Spleen (tissue), 7 donors: ENCODE measurements around the gene FBXL4.

Experiments used
- CTCF ChIP-seq, 11 experiments: fragments of 200-600 bp in 7 of 11; fragments of 450-650 bp in 4 of 11; sonication (generic) in 4 of 11; IDR thresholded peaks in 8 of 11; conservative IDR thresholded peaks in 3 of 11; 1 replicate in 7 of 11; 2 replicates in 4 of 11; pipeline versions ENCODE4 v1.4.0 to v1.8.0; 2016 to 2021; ENCODE audit warnings: antibody characterized with exemption in 11 of 11, inconsistent platforms in 4 of 11, mild to moderate bottlenecking in 1 of 11
- POLR2A ChIP-seq, 3 donors: fragments of 450-650 bp; IDR thresholded peaks; one replicate each; pipeline ENCODE4 v1.5.1; 2017; ENCODE audit warnings: antibody characterized with exemption in 3 of 3, mild to moderate bottlenecking in 1 of 3
- POLR2AphosphoS5 ChIP-seq, 3 donors: sonication (generic); formaldehyde crosslinking; IDR thresholded peaks; one replicate each; pipeline ENCODE4 v1.5.1; 2017; ENCODE audit warnings: antibody characterized with exemption in 3 of 3
- donor health status: DM: no; HTN: no; CAD: no; lungs with moderate emphysema.
- donor health status: DM: no; HTN: no; CAD: no.
- donor health status: DM: no; HTN: no; CAD: no.

GRCh38 chr6:98831057-98831958 lies 116.4 kb downstream of the FBXL4 start:
- TF ChIP-seq CTCF (IDR thresholded peaks at IDR 0.05 in 8 of 11, conservative IDR thresholded peaks at IDR 0.05 in 3 of 11) = no peak
- TF ChIP-seq POLR2AphosphoS5 (IDR thresholded peaks at IDR 0.05) = no peak
- TF ChIP-seq POLR2A (IDR thresholded peaks at IDR 0.05) = no peak
